BJ (cell line): ENCODE data around the gene MYO10. TPM values are rescaled to one million over a fixed set of nuclear protein-coding genes. Genes with fewer than 3 reads are reported as not detected.
A peak's percentile ranks its signal among the peaks of the same experiment; 100 is the strongest.

Source experiments
- CTCF ChIA-PET: fragments of 350-600 bp; formaldehyde crosslinking; extraction: SDS; loops from one replicate; lab custom pipeline; 2021; ENCODE audit warnings: antibody characterized with exemption, inconsistent platforms; lab: Yijun Ruan, JAX
- POLR2A ChIA-PET: fragments of 300-600 bp; sonication (Branson Sonifier 250); formaldehyde crosslinking; extraction: SDS; loops from one replicate; lab custom pipeline; 2021; ENCODE audit warnings: antibody characterized with exemption; lab: Charles Lee
- DNase-seq: peaks from one replicate; pipeline ENCODE4 v3.0.0-alpha.2; 2011; ENCODE audit warnings: low read depth
- H3K27me3 ChIP-seq: 2 replicates; pipeline ENCODE4 v1.6.0; 2011; ENCODE audit warnings: low read length; ENCODE audit not compliant: control insufficient read depth, insufficient read depth
- H3K36me3 ChIP-seq: 2 replicates; pipeline ENCODE4 v1.5.1; 2011; ENCODE audit warnings: low read length; ENCODE audit not compliant: control insufficient read depth, insufficient read depth
- H3K4me3 ChIP-seq: 2 replicates; pipeline ENCODE4 v1.5.1; 2011; ENCODE audit warnings: low read depth, mild to moderate bottlenecking, control low read depth, low read length
- CTCF ChIP-seq: IDR thresholded peaks from 2 replicates; pipeline ENCODE4 v1.5.1; 2011; ENCODE audit warnings: low read depth, mild to moderate bottlenecking, control low read depth, inconsistent platforms, low read length, moderate library complexity; ENCODE audit not compliant: insufficient read depth
- polyA plus RNA-seq: library from polyadenylated mRNA; depleted of rRNA; stranded (reverse); fragments of >200 nt; gene quantifications from 2 replicates; pipeline ENCODE4 v1.2.3, GENCODE V29; 2011

MYO10 gene
- polyA plus RNA-seq, 1 experiment: 17.1 TPM

- H3K4me3 ChIP-seq: no peak overlapping the region
- POLR2A ChIA-PET: no interaction called here
- H3K36me3 ChIP-seq: peaks cover 11% of the 10 kb centered on the region
- CTCF ChIA-PET: no interaction called here
- no peak for TF ChIP-seq CTCF
- H3K27me3 ChIP-seq: no peaks in the 10 kb centered on the region
- no peak for DNase-seq
Measured at GRCh38 chr5:16774806-16775205, 161.3 kb downstream of the MYO10 start.

- no peak overlapping the region for H3K4me3 ChIP-seq
- ChIA-PET POLR2A (no interaction called here), CTCF (no interaction called here)
- no peak for TF ChIP-seq CTCF
- peak; percentile 45 for DNase-seq
- peaks cover 9% of the 10 kb centered on the region for H3K36me3 ChIP-seq
- H3K27me3 ChIP-seq: no peaks in the 10 kb centered on the region
Measured at GRCh38 chr5:16773991-16774390, 162.1 kb downstream of the MYO10 start.

- DNase-seq: no peak
- ChIA-PET CTCF (interaction anchor here (1.1 kb wide), 1 partner anchor 24 kb away, joined by 4 read pairs; no protein-coding TSS in a partner anchor), POLR2A (no interaction called here)
- Histone ChIP-seq H3K4me3 (no peak overlapping the region), H3K27me3 (no peaks in the 10 kb centered on the region), H3K36me3 (peaks cover 7% of the 10 kb centered on the region)
- TF ChIP-seq CTCF: no peak
Measured at GRCh38 chr5:16772556-16772955, 163.5 kb downstream of the MYO10 start.

- no peaks in the 10 kb centered on the region for H3K27me3 ChIP-seq
- no peak for DNase-seq
- POLR2A ChIA-PET: interaction anchor here (0.6 kb wide), 1 partner anchor 291 kb away, joined by 3 read pairs; no protein-coding TSS in a partner anchor
- H3K36me3 ChIP-seq: peaks cover 11% of the 10 kb centered on the region
- H3K4me3 ChIP-seq: no peak overlapping the region
- CTCF ChIA-PET: interaction anchor here (0.7 kb wide), 1 partner anchor 448 kb away, joined by 3 read pairs; no protein-coding TSS in a partner anchor
- no peak for TF ChIP-seq CTCF
Measured at GRCh38 chr5:16768184-16768583, 167.9 kb downstream of the MYO10 start.

- no peaks in the 10 kb centered on the region for H3K27me3 ChIP-seq
- no peak for TF ChIP-seq CTCF
- ChIA-PET POLR2A (no interaction called here), CTCF (no interaction called here)
- H3K36me3 ChIP-seq: peaks cover 18% of the 10 kb centered on the region
- DNase-seq: no peak
- H3K4me3 ChIP-seq: no peak overlapping the region
Measured at GRCh38 chr5:16763211-16763610, 172.9 kb downstream of the MYO10 start.
